ENCODE measurements around the gene CRELD2.

CRELD2 gene

GRCh38 chr22:49958366-49958921, 40.0 kb downstream of the CRELD2 start:
- H3K9ac ChIP-seq (ENCODE audit: low read depth, low read length), result no peak overlapping the region
- ATAC-seq (ENCODE audit: insufficient read depth, low read depth) (no peak), DNase-seq (no peak)
- H4K20me1 ChIP-seq (ENCODE audit: insufficient read depth, low read length), result peaks cover 20% of the 10 kb centered on the region
- no peak overlapping the region for H3K27ac ChIP-seq (ENCODE audit: low read length)
- no peak overlapping the region for H2AFZ ChIP-seq (ENCODE audit: low read depth, low read length)
- TF ChIP-seq EZH2 (IDR thresholded peaks at IDR 0.05; ENCODE audit: borderline replicate concordance, low read depth, low read length, severe bottlenecking), result no peak
- TF ChIP-seq CTCF (IDR thresholded peaks at IDR 0.05; ENCODE audit: borderline replicate concordance, extremely low read depth, low read length, poor library complexity, severe bottlenecking), result no peak
- H3K4me3 ChIP-seq (ENCODE audit: low read depth in 1 of 2, low read length in 2 of 2), result no peak overlapping the region
- no peaks in the 10 kb centered on the region for H3K27me3 ChIP-seq (ENCODE audit: insufficient read depth, low read length, poor library complexity)
- H3K36me3 ChIP-seq (ENCODE audit: insufficient read depth, low read length), result peaks cover 19% of the 10 kb centered on the region
- no peak overlapping the region for H3K4me2 ChIP-seq (ENCODE audit: insufficient read depth, low read length)
- H3K9me3 ChIP-seq (ENCODE audit: insufficient read depth, low read length, severe bottlenecking), result no peaks in the 10 kb centered on the region
- peaks cover 28% of the 10 kb centered on the region for H3K79me2 ChIP-seq (ENCODE audit: insufficient read depth, low read length)
- peaks cover 32% of the 10 kb centered on the region for H3K4me1 ChIP-seq (ENCODE audit: insufficient read depth, low read length)

GRCh38 chr22:49958931-49959781, 40.7 kb downstream of the CRELD2 start:
- peak overlapping the region; percentile 40 to 92 for H3K4me3 ChIP-seq (ENCODE audit: low read depth in 1 of 2, low read length in 2 of 2)
- peaks cover 35% of the 10 kb centered on the region for H3K79me2 ChIP-seq (ENCODE audit: insufficient read depth, low read length)
- H3K36me3 ChIP-seq (ENCODE audit: insufficient read depth, low read length), result peaks cover 26% of the 10 kb centered on the region
- H2AFZ ChIP-seq (ENCODE audit: low read depth, low read length), result 0 out of 2 replicates have a peak overlapping the region, but pooled peaks have one; percentile 77
- DNase-seq (no peak), ATAC-seq (ENCODE audit: insufficient read depth, low read depth) (no peak)
- H3K4me1 ChIP-seq (ENCODE audit: insufficient read depth, low read length), result peaks cover 38% of the 10 kb centered on the region
- H3K27me3 ChIP-seq (ENCODE audit: insufficient read depth, low read length, poor library complexity), result no peaks in the 10 kb centered on the region
- peak overlapping the region; percentile 90 for H3K4me2 ChIP-seq (ENCODE audit: insufficient read depth, low read length)
- TF ChIP-seq CTCF (IDR thresholded peaks at IDR 0.05; ENCODE audit: borderline replicate concordance, extremely low read depth, low read length, poor library complexity, severe bottlenecking) (no peak), EZH2 (IDR thresholded peaks at IDR 0.05; ENCODE audit: borderline replicate concordance, low read depth, low read length, severe bottlenecking) (no peak)
- peak overlapping the region; percentile 91 for H3K27ac ChIP-seq (ENCODE audit: low read length)
- peak overlapping the region; percentile 86 for H3K9ac ChIP-seq (ENCODE audit: low read depth, low read length)
- peaks cover 26% of the 10 kb centered on the region for H4K20me1 ChIP-seq (ENCODE audit: insufficient read depth, low read length)
- no peaks in the 10 kb centered on the region for H3K9me3 ChIP-seq (ENCODE audit: insufficient read depth, low read length, severe bottlenecking)

GRCh38 chr22:49959782-49960158, 41.3 kb downstream of the CRELD2 start:
- H3K4me2 ChIP-seq (ENCODE audit: insufficient read depth, low read length), result peak overlapping the region; percentile 90
- no peaks in the 10 kb centered on the region for H3K27me3 ChIP-seq (ENCODE audit: insufficient read depth, low read length, poor library complexity)
- peak overlapping the region; percentile 40 to 92 for H3K4me3 ChIP-seq (ENCODE audit: low read depth in 1 of 2, low read length in 2 of 2)
- ATAC-seq (ENCODE audit: insufficient read depth, low read depth), result no peak
- peaks cover 39% of the 10 kb centered on the region for H3K4me1 ChIP-seq (ENCODE audit: insufficient read depth, low read length)
- DNase-seq, result no peak
- peak overlapping the region; percentile 86 for H3K9ac ChIP-seq (ENCODE audit: low read depth, low read length)
- H3K9me3 ChIP-seq (ENCODE audit: insufficient read depth, low read length, severe bottlenecking), result no peaks in the 10 kb centered on the region
- no peak for TF ChIP-seq EZH2 (IDR thresholded peaks at IDR 0.05; ENCODE audit: borderline replicate concordance, low read depth, low read length, severe bottlenecking)
- TF ChIP-seq CTCF (IDR thresholded peaks at IDR 0.05; ENCODE audit: borderline replicate concordance, extremely low read depth, low read length, poor library complexity, severe bottlenecking), result peak; percentile 23
- H2AFZ ChIP-seq (ENCODE audit: low read depth, low read length), result peak overlapping the region; percentile 77
- H3K36me3 ChIP-seq (ENCODE audit: insufficient read depth, low read length), result peaks cover 30% of the 10 kb centered on the region
- H3K27ac ChIP-seq (ENCODE audit: low read length), result peak overlapping the region; percentile 91
- H3K79me2 ChIP-seq (ENCODE audit: insufficient read depth, low read length), result peaks cover 37% of the 10 kb centered on the region
- peaks cover 32% of the 10 kb centered on the region for H4K20me1 ChIP-seq (ENCODE audit: insufficient read depth, low read length)
